Measurements from ENCODE around the gene SLC23A1. TPM values are rescaled to one million over a fixed set of nuclear protein-coding genes. Genes with fewer than 3 reads are reported as not detected.

The SLC23A1 gene
- total and polyA plus RNA-seq, 9 of the 15 experiments (the other 6 are each of a cell fraction or from before 2014, with no cell fraction given), result 0.03 to 0.20 (median 0.05) TPM; not detected in 5

DNA sequence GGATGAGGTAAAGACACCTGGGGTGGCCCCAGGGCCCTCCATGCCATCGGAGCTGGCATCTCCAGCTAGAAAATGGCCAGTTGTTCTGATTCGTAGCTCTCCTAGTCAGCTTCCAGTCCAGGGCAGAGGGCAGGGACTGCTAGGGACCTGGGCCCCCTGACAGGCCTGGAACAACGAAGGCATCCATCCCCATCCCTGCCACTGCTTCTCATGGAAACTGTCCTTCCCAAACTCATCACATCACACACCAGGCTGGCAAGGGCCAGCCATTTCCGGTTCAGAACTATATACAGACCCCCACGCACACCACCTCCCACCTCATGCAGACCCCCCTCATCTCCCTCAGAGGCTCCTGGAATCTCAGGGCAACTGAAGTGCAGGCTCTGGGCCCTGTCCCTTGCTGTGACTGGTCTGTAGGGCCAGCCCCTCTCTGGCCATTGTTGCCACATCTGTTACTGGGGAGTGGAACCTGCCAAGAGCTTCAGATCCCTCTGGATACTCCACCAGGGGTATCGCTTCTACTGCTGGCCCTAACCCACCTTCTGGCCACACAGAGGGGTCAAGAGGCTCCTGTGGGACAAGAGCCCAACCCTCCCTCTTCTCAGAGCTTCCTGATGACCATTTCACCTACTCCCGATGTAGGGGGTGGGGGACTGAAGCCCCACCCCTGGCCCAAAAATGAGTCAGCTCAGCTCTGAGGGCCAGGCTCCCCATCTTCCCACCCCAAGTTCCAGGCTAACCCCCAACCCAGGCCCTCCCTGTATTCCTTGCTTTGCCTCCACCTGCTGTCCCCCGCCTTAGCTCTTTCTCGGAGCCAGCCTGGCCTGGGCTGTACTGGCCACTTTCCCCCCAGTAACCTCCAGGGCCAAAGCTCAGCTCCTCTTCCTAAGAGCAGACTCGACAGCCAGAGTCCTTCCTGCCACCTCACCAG lies 7.8 kb upstream of the SLC23A1 start (continued):
- TF ChIP-seq NFYB (IDR thresholded peaks at IDR 0.05; ENCODE audit: extremely low read depth, insufficient read length), result no peak
- TF ChIP-seq SMARCE1 (IDR thresholded peaks at IDR 0.05), result no peak

DNA sequence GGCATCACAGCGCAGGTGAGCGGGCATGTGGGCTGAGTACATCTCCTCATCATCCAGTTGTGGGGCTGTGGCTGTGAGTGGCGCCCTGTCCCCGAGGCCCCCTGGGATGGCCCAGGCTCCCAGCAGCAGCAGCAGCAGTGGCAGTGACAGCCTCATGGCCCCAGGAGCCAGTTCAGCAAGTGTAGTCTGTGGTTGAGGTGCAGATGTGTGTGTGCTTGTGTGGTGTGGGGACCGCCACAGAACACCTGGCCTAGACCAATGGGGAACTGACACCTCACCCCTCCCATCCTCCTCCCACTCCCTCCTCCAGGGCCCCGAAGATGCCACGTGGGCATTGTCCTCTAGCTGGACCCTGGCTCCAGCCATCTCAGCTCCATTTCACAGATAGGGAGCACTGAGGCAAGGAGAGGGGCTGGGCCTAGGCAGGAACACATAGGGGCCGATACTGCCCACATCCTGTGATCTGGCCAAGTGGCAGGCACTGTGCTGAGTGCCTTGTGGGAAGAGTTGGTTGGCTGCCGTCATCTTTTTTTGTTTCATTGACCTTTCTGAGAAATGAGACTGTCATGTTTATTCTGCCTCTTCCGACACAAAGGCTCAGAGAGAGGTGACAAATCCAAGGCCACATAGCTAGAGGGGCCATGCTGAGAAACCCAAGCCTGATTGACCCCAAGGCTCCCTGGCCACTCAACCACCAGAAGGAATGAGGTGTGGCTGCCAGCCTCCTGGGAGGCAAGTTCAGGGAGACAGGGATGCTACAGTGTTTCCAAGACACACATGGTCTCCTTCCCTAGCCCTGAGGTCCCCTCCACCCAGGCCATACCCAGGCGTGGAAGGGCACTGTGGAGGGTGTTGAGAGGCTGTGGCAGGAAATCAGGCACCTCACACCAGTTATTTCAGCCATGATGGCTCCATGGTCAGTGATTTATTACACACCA lies 6.9 kb upstream of the SLC23A1 start, which contains the start of gene MZB1:
MZB1 (minus strand) TSS at position 213 of the 938 bp plus-strand sequence; CDS start at position 156, 57 bp downstream.
- no peak within 1 kb of the TSS for H2AFZ ChIP-seq (ENCODE audit: low read depth, low read length)
- FAIRE-seq (no peak), ATAC-seq (no peak), DNase-seq (ENCODE audit: extremely low read depth in 1 of 4, low spot score in 3 of 4) (no peak)
- H4K20me1 ChIP-seq (replicated peaks; ENCODE audit: control insufficient read depth, insufficient read depth, low read length), result no peaks in the 10 kb centered on the region
- POLR2A ChIA-PET, result interaction anchor here (0.7 kb wide), 1 partner anchor 92 kb away, joined by 5 read pairs; no protein-coding TSS in a partner anchor
- no peaks in the 10 kb centered on the region for H3K36me3 ChIP-seq (ENCODE audit: control insufficient read depth, insufficient read depth, low read length)
- H3K27me3 ChIP-seq (ENCODE audit: control insufficient read depth in 2 of 2, insufficient read depth in 2 of 2, low read length in 2 of 2), result no peaks in the 10 kb centered on the region
- intact Hi-C loops (cut with micrococcal nuclease), result no loop called here
- in situ Hi-C loops (cut with MboI), result no loop called here
- peaks cover 6 to 24% of the 10 kb centered on the region in 2 experiments; a peak in 3 of 5 replicates for H3K4me1 ChIP-seq (replicated peaks in 1 of 2; ENCODE audit: control insufficient read depth in 2 of 2, insufficient read depth in 2 of 2, low read length in 2 of 2)
- peak within 1 kb of the TSS in 1 of 2 experiments; percentile 55; a peak in 2 of 4 replicates for H3K9ac ChIP-seq (ENCODE audit: insufficient read depth in 1 of 2, low read depth in 2 of 2, low read length in 2 of 2)
- CTCF ChIA-PET (ENCODE audit: low intra/inter-chr PET ratio), result no interaction called here
- no peak within 1 kb of the TSS for H3K4me2 ChIP-seq (ENCODE audit: insufficient read depth, low read length)
- 33% methylated on average over 10 of the region's 11 CpGs for WGBS (ENCODE audit: insufficient coverage, low coverage, missing lambda C conversion rate)
- BruUV-seq (replicated peaks), result no TSS peak
- no peaks in the 10 kb centered on the region for H3K9me1 ChIP-seq (ENCODE audit: control insufficient read depth, insufficient read depth, low read length)
- H3K27ac ChIP-seq (ENCODE audit: extremely low read depth, low read depth, low read length), result no peak within 1 kb of the TSS
- H3K9me3 ChIP-seq (replicated peaks; ENCODE audit: control insufficient read depth, insufficient read depth, low read depth, low read length), result no peaks in the 10 kb centered on the region; the same call in none of the 2 replicates
- H3K79me2 ChIP-seq (ENCODE audit: control insufficient read depth, insufficient read depth, low read length), result no peaks in the 10 kb centered on the region
- H3K4me3 ChIP-seq, result no peak within 1 kb of the TSS
- TF ChIP-seq ELF1 (tag; IDR thresholded peaks at IDR 0.05), result no peak
- TF ChIP-seq BCOR (IDR thresholded peaks at IDR 0.05), result peak; percentile 22; the same call in 1 of the 2 replicates
- no peak for TF ChIP-seq RB1 (IDR thresholded peaks at IDR 0.05; ENCODE audit: low read depth)
- no peak for TF ChIP-seq KLF16 (IDR thresholded peaks at IDR 0.05)
- TF ChIP-seq, protein P1, sequence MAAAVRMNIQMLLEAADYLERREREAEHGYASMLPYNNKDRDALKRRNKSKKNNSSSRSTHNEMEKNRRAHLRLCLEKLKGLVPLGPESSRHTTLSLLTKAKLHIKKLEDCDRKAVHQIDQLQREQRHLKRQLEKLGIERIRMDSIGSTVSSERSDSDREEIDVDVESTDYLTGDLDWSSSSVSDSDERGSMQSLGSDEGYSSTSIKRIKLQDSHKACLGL (CRISPR knock-in tag; IDR thresholded peaks at IDR 0.05; ENCODE audit: borderline replicate concordance, poor library complexity, severe bottlenecking), result no peak
- no peak for TF ChIP-seq NBN (IDR thresholded peaks at IDR 0.05; ENCODE audit: low read depth)
- no peak for TF ChIP-seq FOXA3 (CRISPR knock-in tag; conservative IDR thresholded peaks at IDR 0.05 in 1 of 2, IDR thresholded peaks at IDR 0.05 in 1 of 2)
- TF ChIP-seq, protein P2, sequence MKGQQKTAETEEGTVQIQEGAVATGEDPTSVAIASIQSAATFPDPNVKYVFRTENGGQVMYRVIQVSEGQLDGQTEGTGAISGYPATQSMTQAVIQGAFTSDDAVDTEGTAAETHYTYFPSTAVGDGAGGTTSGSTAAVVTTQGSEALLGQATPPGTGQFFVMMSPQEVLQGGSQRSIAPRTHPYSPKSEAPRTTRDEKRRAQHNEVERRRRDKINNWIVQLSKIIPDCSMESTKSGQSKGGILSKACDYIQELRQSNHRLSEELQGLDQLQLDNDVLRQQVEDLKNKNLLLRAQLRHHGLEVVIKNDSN (CRISPR knock-in tag; IDR thresholded peaks at IDR 0.05), result peak; percentile 17; the same call in 1 of the 2 replicates
- TF ChIP-seq, protein P3, sequence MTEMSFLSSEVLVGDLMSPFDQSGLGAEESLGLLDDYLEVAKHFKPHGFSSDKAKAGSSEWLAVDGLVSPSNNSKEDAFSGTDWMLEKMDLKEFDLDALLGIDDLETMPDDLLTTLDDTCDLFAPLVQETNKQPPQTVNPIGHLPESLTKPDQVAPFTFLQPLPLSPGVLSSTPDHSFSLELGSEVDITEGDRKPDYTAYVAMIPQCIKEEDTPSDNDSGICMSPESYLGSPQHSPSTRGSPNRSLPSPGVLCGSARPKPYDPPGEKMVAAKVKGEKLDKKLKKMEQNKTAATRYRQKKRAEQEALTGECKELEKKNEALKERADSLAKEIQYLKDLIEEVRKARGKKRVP (CRISPR knock-in tag; IDR thresholded peaks at IDR 0.05), result no peak
- no peak for TF ChIP-seq ZC3H4 (CRISPR knock-in tag; IDR thresholded peaks at IDR 0.05; ENCODE audit: borderline replicate concordance)
- TF ChIP-seq ERF (CRISPR knock-in tag; IDR thresholded peaks at IDR 0.05), result no peak
- TF ChIP-seq DNMT1 (IDR thresholded peaks at IDR 0.05), result no peak
- no peak for TF ChIP-seq FOSL1 (tag; conservative IDR thresholded peaks at IDR 0.05)
